Neutrophil (primary cell): Measurements from ENCODE around the gene HELZ2.
A peak's percentile ranks its signal among the peaks of the same experiment; 100 is the strongest.

Experiments used
- H3K27ac ChIP-seq: fragments of 200-600 bp; sonication (generic); 2 replicates; pipeline ENCODE4 v1.5.1; 2016; ENCODE audit warnings: mild to moderate bottlenecking, moderate library complexity
- H3K27me3 ChIP-seq: fragments of 200-600 bp; sonication (generic); 2 replicates; pipeline ENCODE4 v1.6.0; 2016; ENCODE audit warnings: mild to moderate bottlenecking
- H3K36me3 ChIP-seq: fragments of 200-600 bp; sonication (generic); 2 replicates; pipeline ENCODE4 v1.5.1; 2017
- H3K4me1 ChIP-seq, 2 experiments: fragments of 200-600 bp in 1 of 2; sonication (generic) in 1 of 2; 1 replicate in 1 of 2; 2 replicates in 1 of 2; pipeline versions ENCODE4 v1.5.1 to v1.6.1; 2013 to 2016; ENCODE audit warnings: low read depth in 1 of 2, low read length in 1 of 2, mild to moderate bottlenecking in 1 of 2, moderate library complexity in 1 of 2; ENCODE audit not compliant: control insufficient read depth in 1 of 2, insufficient read depth in 1 of 2
- H3K4me3 ChIP-seq, 2 experiments: fragments of 200-600 bp in 1 of 2; sonication (generic) in 1 of 2; 1 replicate in 1 of 2; 2 replicates in 1 of 2; pipeline ENCODE4 v1.5.1; 2013 to 2016; ENCODE audit warnings: low read depth in 1 of 2, low read length in 1 of 2, mild to moderate bottlenecking in 1 of 2, moderate library complexity in 1 of 2
- H3K9me3 ChIP-seq: fragments of 200-600 bp; sonication (generic); 2 replicates; pipeline ENCODE4 v1.5.1; 2016
- CTCF ChIP-seq: fragments of 200-600 bp; sonication (generic); IDR thresholded peaks from 2 replicates; pipeline ENCODE4 v1.5.1; 2016; ENCODE audit warnings: antibody characterized with exemption

HELZ2 gene

DNA sequence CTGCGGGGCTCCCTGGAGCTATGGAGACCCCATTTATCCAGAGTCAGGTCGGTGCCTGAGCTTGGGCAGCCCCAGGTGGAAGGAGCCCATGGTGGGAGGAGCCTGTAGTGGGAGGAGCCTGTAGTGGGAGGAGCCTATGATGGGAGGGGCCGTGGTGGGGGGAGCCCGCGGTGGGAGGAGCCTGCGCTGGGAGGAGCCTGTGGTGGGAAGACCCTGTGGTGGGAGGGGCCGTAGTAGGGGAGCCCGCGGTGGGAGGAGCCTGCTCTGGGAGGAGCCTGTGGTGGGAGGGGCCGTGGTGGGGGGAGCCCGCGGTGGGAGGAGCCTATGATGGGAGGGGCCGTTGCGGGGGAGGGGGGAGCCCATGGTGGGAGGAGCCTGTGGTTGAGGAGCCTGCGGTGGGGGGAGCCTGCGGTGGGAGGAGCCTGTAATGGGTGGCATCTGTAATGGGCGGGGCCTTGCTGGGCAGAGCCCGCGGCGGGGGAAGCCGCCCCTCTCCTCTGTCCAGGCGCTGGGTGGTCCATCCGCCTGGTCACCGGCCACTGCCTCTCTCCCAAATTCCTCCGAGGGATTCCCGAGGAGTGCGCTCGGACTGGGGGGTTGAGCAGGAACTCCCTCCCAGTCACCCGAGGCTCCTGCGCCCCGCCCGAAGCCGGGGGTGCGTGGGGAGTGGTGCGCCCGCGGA lies 20.6 kb downstream of the HELZ2 start:
- Histone ChIP-seq H3K36me3 (peaks cover 29% of the 10 kb centered on the region), H3K4me3 (peak overlapping the region; percentile 55 to 60), H3K27ac (peak overlapping the region; percentile 21), H3K27me3 (peaks cover 84% of the 10 kb centered on the region), H3K4me1 (peaks cover 9 to 17% of the 10 kb centered on the region in 2 experiments), H3K9me3 (no peaks in the 10 kb centered on the region)
- TF ChIP-seq CTCF = no peak

- Histone ChIP-seq H3K27ac (no peak overlapping the region), H3K4me3 (peak overlapping the region in 1 of 2 experiments; percentile 55), H3K4me1 (peaks cover 9 to 17% of the 10 kb centered on the region in 2 experiments), H3K36me3 (peaks cover 22% of the 10 kb centered on the region), H3K27me3 (peaks cover 91% of the 10 kb centered on the region), H3K9me3 (no peaks in the 10 kb centered on the region)
- no peak for TF ChIP-seq CTCF
Observed at GRCh38 chr20:63552481-63553249, 21.4 kb downstream of the HELZ2 start.

- no peak overlapping the region for H3K27ac ChIP-seq
- peaks cover 7% of the 10 kb centered on the region for H3K36me3 ChIP-seq
- H3K4me1 ChIP-seq = peaks cover 9 to 17% of the 10 kb centered on the region in 2 experiments
- H3K4me3 ChIP-seq = no peak overlapping the region
- peaks cover 100% of the 10 kb centered on the region for H3K27me3 ChIP-seq
- no peak for TF ChIP-seq CTCF
- H3K9me3 ChIP-seq = no peaks in the 10 kb centered on the region
Observed at GRCh38 chr20:63551068-63551467, 23.0 kb downstream of the HELZ2 start.

DNA sequence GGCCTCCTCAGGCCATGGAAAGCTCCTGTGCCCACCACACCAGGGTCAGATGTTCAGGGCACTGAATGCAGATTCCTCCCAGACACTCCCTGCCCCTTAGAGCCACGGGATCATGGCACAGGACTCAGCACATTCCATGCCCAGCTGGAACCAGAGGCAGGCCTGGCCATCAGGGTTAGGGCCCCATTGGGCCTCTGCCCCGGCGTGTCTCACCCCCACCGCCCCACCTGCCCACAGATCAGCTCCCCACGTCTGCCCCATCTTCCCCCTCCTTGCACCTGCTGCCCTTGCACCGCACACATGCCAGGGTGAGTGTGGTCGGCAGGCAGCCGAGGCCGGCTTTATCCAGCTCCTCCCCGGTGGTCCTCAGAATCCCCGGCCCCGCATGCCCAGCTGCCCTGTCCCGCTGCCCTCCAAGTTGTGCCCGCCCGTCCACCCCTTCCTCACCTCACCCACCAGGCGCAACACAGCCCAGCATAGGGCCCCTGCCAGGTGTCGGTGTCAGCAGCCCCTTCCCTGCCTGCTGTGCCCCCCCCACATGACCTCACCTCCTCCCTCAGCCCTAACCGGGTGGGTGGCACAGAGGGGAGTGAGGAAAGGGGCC lies 24.3 kb downstream of the HELZ2 start:
- Histone ChIP-seq H3K4me3 (no peak overlapping the region), H3K9me3 (no peaks in the 10 kb centered on the region), H3K4me1 (peaks cover 9 to 17% of the 10 kb centered on the region in 2 experiments), H3K36me3 (no peaks in the 10 kb centered on the region), H3K27ac (no peak overlapping the region), H3K27me3 (peaks cover 100% of the 10 kb centered on the region)
- no peak for TF ChIP-seq CTCF

GRCh38 chr20:63549019-63549418 lies 25.0 kb downstream of the HELZ2 start:
- Histone ChIP-seq H3K27ac (no peak overlapping the region), H3K27me3 (peaks cover 100% of the 10 kb centered on the region)
- no peak for TF ChIP-seq CTCF

More at GRCh38 chr20:63549019-63549418, 25.0 kb downstream of the HELZ2 start:
- Histone ChIP-seq H3K4me1 (peaks cover 4 to 12% of the 10 kb centered on the region in 2 experiments), H3K9me3 (no peaks in the 10 kb centered on the region), H3K4me3 (no peak overlapping the region), H3K36me3 (no peaks in the 10 kb centered on the region)
